Motor neuron (in vitro differentiated cells): ENCODE measurements around the gene SIPA1L3. TPM values are rescaled to one million over a fixed set of nuclear protein-coding genes. Genes with fewer than 3 reads are reported as not detected.
A peak's percentile ranks its signal among the peaks of the same experiment; 100 is the strongest.

Experiments used
- ATAC-seq, 8 experiments: fragments of 200-7000 bp; cut with Tn5 transposase; replicated peaks in 6 of 8; 2 replicates each; pipeline ENCODE4 v1.8.0; 2021; ENCODE audit warnings: mild to moderate bottlenecking in 8 of 8, moderate library complexity in 8 of 8
- H3K27ac ChIP-seq, 2 donors: fragments of 250-450 bp; sonication (Bioruptor Pico); 2 replicates each; pipeline ENCODE4 v1.9.0; 2021; ENCODE audit warnings: antibody characterized with exemption in 2 of 2, mild to moderate bottlenecking in 2 of 2, moderate library complexity in 1 of 2
- H3K4me1 ChIP-seq, 2 donors: fragments of 250-450 bp; sonication (Bioruptor Pico); replicated peaks in 1 of 2; 2 replicates each; pipeline ENCODE4 v1.6.1; 2021; ENCODE audit warnings: antibody characterized with exemption in 2 of 2, mild to moderate bottlenecking in 2 of 2, moderate library complexity in 1 of 2
- H3K4me3 ChIP-seq, 5 donors: fragments of 250-450 bp; sonication (Bioruptor Pico); 2 replicates each; pipeline ENCODE4 v1.9.0; 2021; ENCODE audit warnings: antibody characterized with exemption in 5 of 5, mild to moderate bottlenecking in 5 of 5, moderate library complexity in 4 of 5
- WGBS, 10 experiments: fragments of 450-650 bp; shearing (Covaris generic); methylation state at CpG; one replicate each; pipeline ENCODE4 v1.0.0; 2022; 5-methylcytosine and 5-hydroxymethylcytosine counted together
- in situ Hi-C, 9 experiments: fragments of 400-800 bp; cut with MboI; loops; one replicate each; pipeline ENCODE4 v1.15.0; 2021; ENCODE audit warnings: low sequenced_read_pairs in 9 of 9, low pct_unique_long_range_greater_than_20kb in 2 of 9; ENCODE audit not compliant: unreplicated experiment in 9 of 9
- total RNA-seq, 8 experiments: library from RNA; unstranded; fragments of 300-600 nt; gene quantifications; 2 replicates each; pipeline versions ENCODE4 v1.2.3 to v1.2.4, GENCODE V29; 2022

The SIPA1L3 gene
- total RNA-seq, 8 experiments from 2014 or later = 8.5 to 22.1 (median 15.1) TPM

- 60 to 100% (median 94%) methylated on average over 1 to 2 of the region's 5 CpGs; no CpG with 5 or more reads in 3 of the 10 experiments for WGBS, 10 experiments
- in situ Hi-C loops = no loop called here
- no peaks in the 10 kb centered on the region for H3K4me1 ChIP-seq
- H3K4me3 ChIP-seq = no peak overlapping the region
- H3K27ac ChIP-seq = no peak overlapping the region
- ATAC-seq = no peak
These were observed 105.9 kb downstream of the SIPA1L3 start for GRCh38 chr19:38012944-38013343.

- Histone ChIP-seq H3K4me1 (no peaks in the 10 kb centered on the region), H3K27ac (no peak overlapping the region), H3K4me3 (no peak overlapping the region)
- ATAC-seq = no peak
- in situ Hi-C loops = no loop called here
- 80 to 100% (median 95%) methylated on average over 1 to 7 of the region's 11 CpGs; no CpG with 5 or more reads in 1 of the 10 experiments for WGBS, 10 experiments
These were observed 107.0 kb downstream of the SIPA1L3 start for GRCh38 chr19:38013913-38014580.

- WGBS, 10 experiments = 77 to 100% (median 95%) methylated on average over 1 to 5 of the region's 6 CpGs
- no peak overlapping the region for H3K27ac ChIP-seq
- no peak for ATAC-seq
- H3K4me3 ChIP-seq = no peak overlapping the region
- H3K4me1 ChIP-seq = no peaks in the 10 kb centered on the region
- in situ Hi-C loops = no loop called here
These were observed 108.2 kb downstream of the SIPA1L3 start for GRCh38 chr19:38015216-38015615.

GRCh38 chr19:38015761-38016160 is 108.8 kb downstream of the SIPA1L3 start:
- no peak overlapping the region for H3K27ac ChIP-seq
- peak in 1 of 8 experiments; percentile 24 for ATAC-seq
- 86 to 100% (median 93%) methylated on average over 1 to 7 of the region's 7 CpGs; no CpG with 5 or more reads in 3 of the 10 experiments for WGBS, 10 experiments
- in situ Hi-C loops = no loop called here
- H3K4me3 ChIP-seq = no peak overlapping the region
- H3K4me1 ChIP-seq = no peaks in the 10 kb centered on the region

- H3K4me3 ChIP-seq = no peak overlapping the region
- H3K4me1 ChIP-seq = peaks cover 1 to 4% of the 10 kb centered on the region in 2 donors
- no peak overlapping the region for H3K27ac ChIP-seq
- peak in 2 of 8 experiments; percentile 25 to 68 for ATAC-seq
- WGBS, 10 experiments = 73 to 100% (median 93%) methylated on average over 1 to 6 of the region's 6 CpGs
- in situ Hi-C loops = no loop called here
These were observed 110.6 kb downstream of the SIPA1L3 start for GRCh38 chr19:38017401-38018151.

- H3K4me1 ChIP-seq = peaks cover 14 to 16% of the 10 kb centered on the region in 2 donors
- H3K27ac ChIP-seq = no peak overlapping the region
- ATAC-seq = no peak
- no peak overlapping the region for H3K4me3 ChIP-seq
- WGBS, 10 experiments = 64 to 98% (median 85%) methylated on average over 2 to 4 of the region's 5 CpGs; no CpG with 5 or more reads in 2 of the 10 experiments
- in situ Hi-C loops = no loop called here
These were observed 111.8 kb downstream of the SIPA1L3 start for GRCh38 chr19:38018694-38019395.

- Histone ChIP-seq H3K4me1 (peaks cover 19 to 21% of the 10 kb centered on the region in 2 donors), H3K4me3 (no peak overlapping the region), H3K27ac (no peak overlapping the region)
- ATAC-seq = no peak
- in situ Hi-C loops = no loop called here
- WGBS, 10 experiments = 40 to 83% (median 73%) methylated on average over 1 to 2 of the region's 2 CpGs; no CpG with 5 or more reads in 4 of the 10 experiments
These were observed 112.4 kb downstream of the SIPA1L3 start for GRCh38 chr19:38019396-38019724.

- H3K27ac ChIP-seq = no peak overlapping the region
- WGBS, 10 experiments = 80 to 100% (median 88%) methylated on average over 1 to 4 of the region's 4 CpGs; no CpG with 5 or more reads in 3 of the 10 experiments
- peaks cover 23 to 30% of the 10 kb centered on the region in 2 donors for H3K4me1 ChIP-seq
- in situ Hi-C loops = no loop called here
- no peak overlapping the region for H3K4me3 ChIP-seq
- no peak for ATAC-seq
These were observed 113.3 kb downstream of the SIPA1L3 start for GRCh38 chr19:38020311-38020710.

GRCh38 chr19:38021352-38021751 is 114.3 kb downstream of the SIPA1L3 start:
- 80 to 100% methylated on average over 1 of the region's 1 CpG; no CpG with 5 or more reads in 8 of the 10 experiments for WGBS, 10 experiments
- in situ Hi-C loops = no loop called here

GRCh38 chr19:38022791-38023670 is 116.0 kb downstream of the SIPA1L3 start:
- peak in 5 of 8 experiments; percentile 82 to 87 (median 86) for ATAC-seq
- no peak overlapping the region for H3K4me3 ChIP-seq
- H3K27ac ChIP-seq = peak overlapping the region; percentile 75 to 89
- in situ Hi-C loops = no loop called here
- H3K4me1 ChIP-seq = peaks cover 24 to 34% of the 10 kb centered on the region in 2 donors
- 51 to 100% (median 80%) methylated on average over 1 to 7 of the region's 13 CpGs; no CpG with 5 or more reads in 3 of the 10 experiments for WGBS, 10 experiments

More at GRCh38 chr19:38021352-38021751, 114.3 kb downstream of the SIPA1L3 start:
- no peak overlapping the region for H3K27ac ChIP-seq
- ATAC-seq = no peak
- no peak overlapping the region for H3K4me3 ChIP-seq
- H3K4me1 ChIP-seq = peaks cover 24 to 34% of the 10 kb centered on the region in 2 donors

GRCh38 chr19:38023671-38024541 is 116.9 kb downstream of the SIPA1L3 start:
- Histone ChIP-seq H3K4me3 (no peak overlapping the region), H3K27ac (peak overlapping the region; percentile 75 to 89), H3K4me1 (peaks cover 24 to 34% of the 10 kb centered on the region in 2 donors)
- whole genome bisulfite sequencing, 10 experiments = 80 to 100% (median 91%) methylated on average over 1 to 6 of the region's 12 CpGs; no CpG with 5 or more reads in 2 of the 10 experiments
- in situ Hi-C loops = no loop called here
- ATAC-seq = no peak
